NCI-H2029 treated with DMSO at 0.1 percent for 48 hours (cell line): ENCODE data around the gene CDCA4.

Experiments
- DNase-seq: peaks from one replicate; lab custom pipeline; 2025; lab: John Stamatoyannopoulos, UW

CDCA4 gene

DNA sequence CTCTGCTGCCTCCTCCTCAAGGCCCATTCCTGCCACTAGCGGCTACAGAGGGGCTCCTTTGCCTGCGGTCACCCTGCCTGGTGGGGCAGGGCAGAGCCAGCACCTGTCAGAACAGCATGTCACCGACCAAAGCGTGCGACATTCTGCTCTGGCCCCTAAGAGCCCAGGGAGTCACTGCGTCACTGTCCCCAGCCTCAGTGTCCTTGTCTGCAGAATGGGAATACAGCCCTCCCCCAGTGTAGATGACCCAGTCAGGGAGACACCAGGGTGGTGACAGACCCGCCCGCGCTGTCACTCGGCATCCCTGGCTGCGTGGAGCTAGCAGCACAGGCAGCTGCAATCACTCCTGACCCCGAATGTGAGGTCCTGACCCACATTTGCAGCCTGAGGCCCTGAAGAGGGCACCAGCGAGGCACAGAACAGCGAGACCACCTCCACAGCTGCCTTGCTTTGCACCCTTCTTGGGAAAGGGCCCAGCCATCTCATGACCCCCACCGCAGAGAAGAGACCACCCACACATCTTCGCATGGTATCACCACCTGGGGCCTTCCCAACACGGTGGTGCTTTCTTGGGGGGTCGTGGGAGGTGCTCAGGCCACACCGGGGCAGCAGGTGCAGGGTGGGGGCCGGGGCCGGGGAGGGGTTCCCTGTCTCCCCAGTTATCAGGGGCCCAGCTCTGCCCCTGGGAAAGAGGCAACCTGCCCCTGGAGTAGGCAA, 45.2 kb downstream of the CDCA4 start:
- no peak for DNase-seq

DNA sequence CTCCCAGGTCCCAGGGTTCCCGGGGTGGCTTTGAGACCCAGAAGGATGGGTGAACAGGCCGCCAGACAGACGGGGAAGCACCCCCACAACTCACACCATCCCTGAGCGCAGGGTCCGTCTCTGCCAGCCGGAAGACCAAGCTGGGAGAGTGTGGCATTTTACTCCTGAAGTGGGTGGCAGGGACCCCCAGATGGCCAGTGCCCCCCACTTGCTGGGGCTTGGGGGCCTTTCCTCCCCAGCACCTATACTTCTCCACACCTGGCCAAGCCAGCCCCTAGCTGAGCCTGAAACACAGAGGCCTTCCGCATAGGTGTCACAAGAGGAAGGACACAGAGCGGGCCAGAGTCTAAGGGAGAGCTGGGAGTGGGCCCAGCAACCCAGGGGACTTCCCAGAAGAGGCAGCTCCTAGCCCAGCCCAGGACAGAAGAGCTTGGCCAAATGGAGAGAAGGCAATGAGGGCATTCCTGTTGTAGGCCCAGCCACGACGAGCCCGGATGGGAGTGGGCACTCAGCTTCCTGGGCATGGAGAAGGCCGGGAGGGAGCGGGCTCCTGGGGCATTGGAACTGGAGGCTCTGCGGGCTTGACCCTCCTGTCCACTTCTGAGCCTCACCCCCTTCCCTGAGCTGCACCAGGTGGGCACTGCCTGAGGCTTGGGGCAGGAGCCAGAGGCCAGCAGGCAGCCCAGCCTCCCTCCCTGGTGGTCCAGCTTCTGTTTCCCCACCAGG, 46.1 kb downstream of the CDCA4 start:
- no peak for DNase-seq

DNA sequence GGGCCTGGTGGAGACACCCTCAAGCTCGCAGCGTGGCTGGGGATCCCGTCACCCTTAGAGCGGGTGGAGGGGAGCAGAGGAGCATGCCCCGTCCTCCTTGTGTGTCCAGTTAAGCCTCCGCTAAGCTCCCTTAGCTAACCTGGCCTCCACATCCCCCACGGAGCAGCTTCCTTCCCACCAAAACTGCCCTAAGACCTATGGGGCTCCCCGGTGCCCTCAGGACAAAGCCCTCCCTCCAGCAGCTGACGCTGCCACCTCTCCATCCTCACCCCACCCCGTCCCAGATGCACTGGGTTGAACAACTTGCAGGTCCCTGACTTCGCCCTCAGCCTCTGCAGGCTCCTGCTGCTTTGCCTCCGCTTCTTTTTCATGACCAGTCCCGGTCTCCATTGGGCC, 46.7 kb downstream of the CDCA4 start:
- DNase-seq = no peak

DNA sequence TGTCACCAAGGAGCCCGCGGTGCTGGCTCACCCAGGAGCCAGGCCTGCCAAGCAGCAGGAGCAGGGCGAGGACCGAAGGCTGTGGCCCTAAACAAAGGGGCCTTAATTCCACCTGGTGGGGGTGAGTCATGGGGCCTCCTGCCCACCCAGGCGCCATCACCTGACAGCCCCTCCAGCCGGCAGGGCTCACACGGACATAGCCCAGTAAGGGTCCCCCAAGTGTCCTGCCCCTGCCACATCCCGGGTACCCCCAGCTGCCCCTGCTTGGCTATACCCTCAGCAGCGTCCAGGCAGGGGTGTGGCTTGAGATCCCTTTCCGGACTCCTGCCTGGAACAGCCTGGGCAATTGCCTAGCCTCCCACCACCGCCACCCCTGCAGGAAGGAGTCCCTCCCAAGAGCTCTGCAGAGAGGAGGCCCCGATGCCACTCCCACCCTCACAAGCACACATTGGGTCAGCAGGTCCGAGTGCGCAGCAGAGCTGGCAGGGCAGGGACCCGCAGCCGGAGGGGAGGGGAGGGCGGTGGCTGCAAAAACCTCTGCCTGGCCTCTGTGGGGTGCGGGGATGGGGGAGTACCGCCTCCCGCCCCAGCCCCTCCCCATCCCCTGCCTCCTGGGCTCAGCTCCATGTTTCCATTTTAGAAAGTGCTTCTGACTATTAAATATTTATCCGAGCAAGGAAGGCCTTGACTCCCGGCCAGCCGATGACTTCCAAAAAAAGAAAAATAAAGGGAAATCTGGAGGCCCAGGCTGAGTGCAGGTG, 47.3 kb downstream of the CDCA4 start:
- no peak for DNase-seq

DNA sequence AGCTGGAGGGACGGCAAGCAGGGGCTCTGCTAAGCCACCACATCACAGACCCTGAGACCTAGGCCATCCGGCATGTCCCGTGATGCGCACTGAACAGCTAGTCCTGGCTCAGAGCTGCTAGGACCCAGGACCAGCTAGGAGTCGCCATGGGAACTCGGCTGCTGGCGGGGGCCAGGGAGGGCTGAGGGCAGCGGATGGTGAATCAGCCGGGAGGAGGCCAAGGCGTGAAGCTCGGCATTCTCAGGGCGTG, 47.8 kb downstream of the CDCA4 start:
- no peak for DNase-seq

DNA sequence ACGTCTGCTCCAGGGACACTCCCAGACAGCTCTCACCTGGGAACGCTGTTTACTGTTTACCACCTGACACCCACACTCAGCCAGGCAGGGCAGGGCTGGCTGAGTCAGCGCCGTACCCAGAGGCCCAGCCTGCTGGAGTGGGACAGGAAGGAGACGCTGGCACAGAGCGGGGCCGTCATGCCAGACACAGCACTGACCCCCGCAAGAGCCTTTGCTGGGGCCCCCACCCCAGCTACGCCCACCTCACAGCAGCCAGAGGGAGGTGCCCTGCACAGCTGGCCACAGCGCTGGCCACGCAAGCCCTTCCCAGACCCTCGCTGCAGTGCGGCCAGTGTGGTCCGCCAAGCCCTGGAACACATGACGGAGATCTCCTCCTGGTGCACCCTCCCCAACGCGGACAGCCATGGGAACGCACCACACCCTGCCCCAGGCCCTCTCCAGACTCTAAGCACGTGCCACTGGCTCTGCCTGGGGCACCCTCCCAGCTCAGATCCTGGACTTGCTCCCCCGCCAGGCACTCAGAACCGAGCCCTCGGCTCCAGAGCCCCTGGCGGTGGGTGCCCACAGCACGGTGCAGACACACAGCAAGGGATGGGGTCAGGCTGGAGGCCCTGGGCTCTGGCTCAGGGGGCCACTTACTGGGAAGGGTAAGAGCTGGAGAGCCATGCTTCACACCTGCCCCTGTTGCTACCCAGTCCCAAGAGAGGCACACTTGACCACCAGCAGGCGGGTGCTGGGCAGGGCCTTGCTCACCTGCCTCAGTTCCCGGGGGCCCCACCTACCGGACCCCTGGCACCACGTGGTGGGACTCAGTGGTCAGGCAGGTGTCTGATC, 48.4 kb downstream of the CDCA4 start:
- DNase-seq = no peak

DNA sequence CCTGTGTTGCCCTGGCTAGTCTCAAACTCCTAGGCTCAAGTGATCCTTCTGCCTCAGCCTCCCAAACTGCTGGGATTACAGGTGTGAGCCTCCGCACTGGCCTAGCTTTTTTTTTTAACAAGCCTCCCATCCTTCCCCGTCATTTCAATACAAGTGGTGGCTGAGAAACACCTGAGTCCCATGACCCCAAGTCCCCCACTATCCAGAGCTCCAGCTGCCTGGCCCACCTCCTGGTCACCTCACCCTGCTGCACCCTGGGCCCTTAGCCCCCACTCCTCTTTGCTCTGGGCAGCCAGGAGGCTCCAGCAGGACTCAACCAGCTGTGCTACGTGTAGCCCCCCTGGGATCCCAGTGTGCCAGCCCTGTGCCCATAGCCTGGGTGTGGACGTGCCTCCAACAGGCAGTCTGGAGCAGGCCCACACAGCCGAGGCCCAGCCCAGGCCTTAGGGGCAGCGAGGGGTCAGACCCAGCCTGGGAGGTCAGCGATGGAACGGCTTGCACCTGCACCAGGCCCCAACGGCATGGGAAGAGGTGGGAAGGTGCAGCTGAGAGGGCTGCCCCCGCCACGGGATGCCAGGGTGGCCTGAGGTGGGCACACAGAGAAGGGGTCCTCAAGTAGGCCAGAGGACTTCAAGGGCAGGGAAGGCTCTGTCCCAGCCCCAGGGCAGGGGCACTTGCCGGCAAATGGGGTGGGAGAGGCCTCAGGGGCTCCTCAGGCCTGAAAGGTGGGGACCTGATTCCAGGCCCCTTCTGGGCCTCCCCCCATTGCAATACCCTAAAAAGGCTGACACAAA, 49.2 kb downstream of the CDCA4 start:
- no peak for DNase-seq

DNA sequence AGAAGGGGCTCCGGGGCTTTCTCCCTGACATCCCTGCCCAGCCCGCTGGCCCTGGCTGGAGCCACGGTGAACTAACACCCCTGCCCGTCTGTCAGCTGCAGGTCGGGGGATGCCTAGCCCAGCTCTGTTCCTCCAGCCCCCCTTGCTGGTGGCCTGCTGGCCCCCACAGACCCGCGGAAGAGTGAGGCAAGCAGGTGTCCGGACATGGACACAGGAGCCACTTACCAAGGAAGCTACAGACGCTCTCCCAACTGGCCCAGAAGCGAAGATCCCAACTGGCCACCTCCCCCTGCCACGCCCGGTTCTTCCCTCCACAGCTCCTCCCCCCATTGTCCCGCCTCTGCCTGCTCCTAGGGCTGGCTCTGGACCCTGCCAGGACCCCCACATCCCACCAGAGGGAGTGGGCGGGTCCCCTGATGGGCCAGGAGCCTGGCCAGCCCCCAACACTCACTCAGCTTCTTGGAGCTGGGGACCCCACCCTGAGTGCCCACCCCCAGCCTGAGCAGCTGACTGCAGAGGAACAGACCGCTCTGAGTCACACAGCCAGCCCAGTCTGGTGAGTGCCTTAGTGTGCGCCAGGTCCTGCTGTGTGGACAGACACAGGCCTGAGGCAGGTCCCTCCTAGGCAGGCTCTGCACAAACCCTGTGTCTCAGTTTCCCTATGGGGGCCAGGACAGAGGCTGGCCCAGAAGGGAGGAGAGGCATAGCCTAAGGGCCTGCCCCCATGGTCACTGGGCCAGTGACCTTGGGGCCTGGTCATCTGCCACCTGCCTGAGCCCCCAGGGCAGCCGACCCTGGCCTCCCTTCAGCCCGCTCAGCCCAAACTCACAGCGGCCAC, 50.4 kb downstream of the CDCA4 start:
- no peak for DNase-seq

DNA sequence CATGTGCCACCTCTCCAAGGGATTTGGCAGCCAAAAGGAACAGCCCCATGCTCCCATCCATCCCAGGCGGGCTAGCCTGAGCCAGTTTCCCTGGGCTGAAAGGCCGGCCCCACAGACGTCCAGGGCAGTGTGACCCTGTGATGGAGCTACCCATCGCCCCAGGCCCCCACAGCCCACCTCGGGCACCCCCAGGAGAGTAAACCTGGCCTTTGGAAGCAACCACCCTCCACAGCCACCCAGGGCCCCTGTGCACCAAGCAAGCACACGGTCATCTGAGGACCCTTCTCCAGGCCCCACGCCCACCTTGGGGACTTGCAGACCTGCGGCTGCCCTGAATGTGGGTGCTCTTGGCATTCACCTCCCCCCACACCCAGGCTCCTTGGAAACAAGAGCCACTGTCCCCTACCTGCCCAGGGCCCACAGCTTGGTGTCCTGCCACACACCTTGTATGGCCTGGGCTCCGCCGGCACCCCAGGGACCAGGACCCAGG, 51.1 kb downstream of the CDCA4 start:
- no peak for DNase-seq

DNA sequence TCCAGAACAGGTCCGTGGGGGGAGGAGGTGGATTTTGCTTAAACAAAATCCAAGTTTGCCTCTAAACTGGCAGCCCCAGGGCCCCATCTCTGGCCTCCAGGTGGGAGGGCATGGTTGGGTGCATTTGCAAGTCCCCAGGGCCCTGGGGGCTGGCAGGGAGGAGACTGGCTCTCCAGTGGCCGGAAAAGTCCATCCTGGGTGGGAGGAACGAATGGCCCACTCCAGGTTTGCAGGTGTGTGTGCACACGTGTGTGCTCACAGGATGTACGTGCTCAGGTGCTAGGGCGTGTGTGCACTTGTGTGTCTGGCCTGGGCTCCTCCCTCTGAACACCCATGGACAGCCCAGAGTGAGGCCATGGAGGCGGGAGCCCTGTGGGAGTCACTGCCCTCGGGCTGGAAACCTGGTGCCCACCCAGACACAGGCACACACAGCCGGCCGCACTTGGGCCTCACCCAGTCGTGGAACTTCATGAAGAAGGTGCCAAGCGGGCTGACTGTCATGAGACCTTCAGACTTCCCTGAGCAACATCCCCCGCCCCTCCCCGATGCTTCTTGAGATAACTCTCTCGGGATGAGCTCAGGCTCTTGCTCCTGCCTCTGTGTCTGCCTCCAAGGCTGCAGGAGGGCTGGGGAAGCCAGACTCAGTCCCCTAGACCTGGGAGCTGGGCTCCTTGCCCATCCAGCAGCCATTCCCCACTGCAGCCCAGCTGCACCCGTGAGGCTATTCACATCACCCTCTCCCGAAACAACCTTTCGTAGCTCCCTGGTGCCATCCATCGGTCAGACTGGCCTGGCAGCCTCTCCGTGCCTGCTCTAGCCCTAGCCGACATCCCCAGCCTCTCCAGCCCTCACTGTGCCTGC, 52.1 kb downstream of the CDCA4 start:
- DNase-seq = no peak

DNA sequence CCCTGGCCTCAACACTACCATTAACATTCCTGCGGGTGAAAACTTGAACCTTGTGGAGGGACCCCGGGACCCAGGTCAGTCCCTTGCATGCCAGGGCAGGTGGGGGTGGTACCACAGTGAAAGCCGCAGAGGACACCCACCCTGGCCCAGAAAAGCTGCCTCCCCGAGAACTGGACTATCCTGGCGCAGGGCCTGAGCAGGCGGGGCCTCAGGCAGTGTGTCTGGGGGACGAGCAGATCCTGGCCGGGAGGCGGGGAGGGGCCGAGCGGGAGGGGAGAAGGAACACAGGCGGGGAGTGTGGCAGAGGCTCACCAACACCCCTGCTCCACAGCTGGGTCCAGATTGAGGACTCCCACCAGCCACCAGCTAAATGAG, 52.7 kb downstream of the CDCA4 start:
- DNase-seq = no peak

DNA sequence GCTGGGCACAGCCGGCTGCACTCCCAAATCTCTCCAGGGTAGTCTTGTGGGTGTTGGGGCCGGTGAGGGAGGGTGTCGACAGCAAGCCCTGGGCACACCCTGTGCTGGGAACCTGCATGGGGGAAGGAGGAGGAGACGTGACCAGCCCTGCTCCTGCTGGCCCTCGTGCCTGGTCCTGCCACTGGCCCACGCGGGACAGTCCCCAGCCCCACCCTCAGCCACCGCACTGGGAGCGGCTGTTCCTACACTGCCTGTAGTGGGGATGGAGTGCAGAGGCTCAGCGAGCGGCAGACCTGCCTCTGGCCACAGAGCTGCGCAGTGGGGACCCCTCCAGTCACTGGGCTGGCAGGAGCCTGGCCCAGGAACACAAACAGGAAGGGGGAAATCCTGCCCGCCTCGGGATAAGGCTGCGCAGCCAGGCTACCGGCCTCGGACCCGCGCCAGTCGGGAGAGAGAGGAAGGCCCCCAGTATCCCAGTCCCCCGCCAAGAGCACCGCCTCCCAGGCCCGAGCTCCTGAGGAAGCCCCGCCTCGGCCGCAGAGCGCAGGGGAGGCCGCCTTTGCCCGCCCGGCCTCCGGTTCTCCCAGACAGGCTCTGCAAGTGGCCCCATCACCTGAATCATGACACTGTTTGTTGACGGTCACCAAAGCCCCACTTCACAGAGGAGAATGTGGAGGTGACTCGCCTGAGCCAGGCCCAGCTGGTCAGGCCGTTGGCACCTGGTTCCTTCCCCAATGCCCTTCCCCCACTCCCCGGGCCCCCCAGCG, 53.3 kb downstream of the CDCA4 start:
- no peak for DNase-seq

DNA sequence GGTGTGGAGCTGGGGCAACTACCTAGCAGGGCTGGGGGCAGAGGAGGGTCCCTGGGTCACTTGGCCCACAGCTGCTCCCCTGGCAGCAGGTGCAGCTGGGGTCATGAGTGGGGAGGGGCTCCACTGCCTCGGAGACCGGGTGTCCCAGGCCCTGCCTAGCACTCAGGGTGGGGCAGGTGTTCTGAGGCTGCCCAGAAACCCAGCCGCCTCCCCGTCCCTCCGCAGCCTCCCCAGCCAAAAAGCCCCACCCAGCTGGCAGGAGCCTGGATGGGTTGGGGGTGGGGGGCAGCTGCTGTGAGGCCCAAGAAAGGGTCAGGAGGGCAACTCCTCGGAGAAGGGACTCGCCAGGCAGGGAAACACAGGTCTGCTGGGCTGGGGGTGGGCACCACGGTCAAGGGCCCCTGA, 53.9 kb downstream of the CDCA4 start:
- DNase-seq = no peak

DNA sequence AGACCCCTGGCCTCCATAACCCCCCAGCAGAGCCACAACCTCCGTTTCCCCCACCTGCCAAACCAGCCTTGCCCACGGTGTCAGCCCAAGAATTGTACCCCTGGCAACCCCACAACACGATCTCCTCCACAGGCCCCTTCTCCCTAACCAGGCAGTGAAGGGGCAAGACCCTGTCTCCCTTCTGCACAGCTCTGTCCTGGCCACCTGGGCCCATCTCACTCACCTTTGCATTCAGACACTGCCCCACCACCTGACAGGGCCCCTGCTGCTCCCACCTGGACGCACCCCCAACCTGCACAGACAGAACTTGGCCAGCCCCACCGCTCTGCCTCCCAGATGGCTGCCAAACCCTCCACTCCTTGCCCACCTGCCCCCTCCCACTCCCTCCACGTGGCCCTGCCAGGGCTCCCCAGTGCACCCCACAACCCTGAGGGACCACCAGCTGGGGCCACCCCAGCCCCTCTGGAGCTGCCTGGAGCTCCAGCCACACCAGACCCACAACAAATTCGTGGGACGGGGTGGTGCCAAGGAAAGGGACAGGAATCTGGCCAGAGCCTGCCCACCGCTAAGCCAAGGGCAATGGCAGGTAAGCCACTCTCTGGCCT, 54.5 kb downstream of the CDCA4 start:
- no peak for DNase-seq

DNA sequence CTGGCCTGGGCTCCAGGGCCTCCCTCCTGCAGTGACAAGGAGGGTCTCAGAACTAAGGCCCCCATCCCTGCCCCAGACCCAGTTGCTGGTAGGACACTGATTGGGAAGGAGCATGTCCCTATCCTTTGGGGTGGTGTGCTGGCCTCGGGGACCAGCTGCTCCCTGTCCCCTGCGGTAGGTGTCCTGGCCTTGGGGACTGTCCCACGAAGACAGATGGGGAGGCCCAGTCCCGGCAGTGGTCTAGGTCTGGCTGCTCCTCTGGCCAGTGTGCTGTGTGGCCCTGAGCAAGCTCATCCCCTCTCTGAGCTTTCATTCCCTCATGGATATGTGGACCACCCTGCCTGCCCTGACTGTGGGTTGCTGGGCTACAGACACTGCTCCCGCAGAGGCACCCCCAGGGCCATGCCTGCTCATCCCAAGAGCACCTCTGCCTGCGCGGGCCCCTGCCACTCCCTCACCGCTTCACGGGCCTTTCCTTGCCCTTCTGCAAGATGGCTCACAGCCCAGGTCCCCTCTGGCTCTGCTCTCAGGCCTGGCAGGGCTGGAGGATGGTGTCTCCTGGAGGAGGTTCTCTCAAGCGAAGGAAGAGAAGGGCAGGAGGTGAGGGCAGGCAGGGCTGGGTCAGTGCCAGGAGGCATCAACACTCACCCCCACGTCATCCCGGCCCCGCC, 55.2 kb downstream of the CDCA4 start:
- no peak for DNase-seq

DNA sequence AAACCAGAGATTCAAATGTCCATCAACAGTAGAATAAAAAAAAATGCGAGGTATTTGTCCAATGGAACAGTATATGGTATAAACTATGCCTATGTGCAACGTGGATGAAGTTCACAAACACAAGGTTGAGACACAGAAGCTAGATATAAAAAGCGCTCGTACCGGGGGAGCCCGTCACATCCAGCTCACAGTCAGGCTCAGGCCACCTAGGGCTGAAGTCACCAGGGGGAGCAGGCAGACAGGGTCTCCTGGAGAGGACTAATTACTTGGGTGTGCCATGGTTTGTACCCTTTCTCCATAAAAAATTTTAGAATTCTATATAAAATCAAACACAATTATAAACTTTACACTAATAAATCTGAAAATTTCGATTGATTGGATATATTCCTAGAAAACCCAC, 56.3 kb downstream of the CDCA4 start:
- DNase-seq = no peak
